ENCODE measurements around the gene FARP1. TPM values are rescaled to one million over a fixed set of nuclear protein-coding genes. Genes with fewer than 3 reads are reported as not detected.

Gene FARP1
- total and polyA plus RNA-seq, 2 of the 13 experiments (the other 11 are each of a cell fraction or from before 2014, with no cell fraction given), result 70.6 to 126 TPM

DNA sequence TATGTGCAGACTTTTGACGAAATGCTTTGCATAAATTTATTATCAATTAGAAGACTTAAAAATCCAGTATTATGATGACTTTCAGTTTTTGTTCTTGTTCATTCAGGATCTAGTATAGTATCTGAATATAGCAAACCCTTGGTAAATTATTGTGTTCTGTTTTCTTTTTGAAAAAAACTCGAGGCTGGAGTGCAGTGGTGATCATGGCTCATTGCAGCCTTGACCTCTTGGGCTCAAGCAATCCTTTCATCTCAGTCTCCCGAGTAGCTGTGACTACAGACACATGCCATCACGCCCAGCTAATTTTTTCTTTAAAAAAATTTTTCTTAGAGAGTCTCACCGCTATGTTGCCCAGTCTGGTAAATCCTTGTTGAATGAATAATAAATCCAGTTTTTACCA is 4.6 kb downstream of the FARP1 start (continued):
- TF ChIP-seq, protein P1, sequence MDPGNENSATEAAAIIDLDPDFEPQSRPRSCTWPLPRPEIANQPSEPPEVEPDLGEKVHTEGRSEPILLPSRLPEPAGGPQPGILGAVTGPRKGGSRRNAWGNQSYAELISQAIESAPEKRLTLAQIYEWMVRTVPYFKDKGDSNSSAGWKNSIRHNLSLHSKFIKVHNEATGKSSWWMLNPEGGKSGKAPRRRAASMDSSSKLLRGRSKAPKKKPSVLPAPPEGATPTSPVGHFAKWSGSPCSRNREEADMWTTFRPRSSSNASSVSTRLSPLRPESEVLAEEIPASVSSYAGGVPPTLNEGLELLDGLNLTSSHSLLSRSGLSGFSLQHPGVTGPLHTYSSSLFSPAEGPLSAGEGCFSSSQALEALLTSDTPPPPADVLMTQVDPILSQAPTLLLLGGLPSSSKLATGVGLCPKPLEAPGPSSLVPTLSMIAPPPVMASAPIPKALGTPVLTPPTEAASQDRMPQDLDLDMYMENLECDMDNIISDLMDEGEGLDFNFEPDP (CRISPR knock-in tag; conservative IDR thresholded peaks at IDR 0.05), result no peak
- TF ChIP-seq, protein P2, sequence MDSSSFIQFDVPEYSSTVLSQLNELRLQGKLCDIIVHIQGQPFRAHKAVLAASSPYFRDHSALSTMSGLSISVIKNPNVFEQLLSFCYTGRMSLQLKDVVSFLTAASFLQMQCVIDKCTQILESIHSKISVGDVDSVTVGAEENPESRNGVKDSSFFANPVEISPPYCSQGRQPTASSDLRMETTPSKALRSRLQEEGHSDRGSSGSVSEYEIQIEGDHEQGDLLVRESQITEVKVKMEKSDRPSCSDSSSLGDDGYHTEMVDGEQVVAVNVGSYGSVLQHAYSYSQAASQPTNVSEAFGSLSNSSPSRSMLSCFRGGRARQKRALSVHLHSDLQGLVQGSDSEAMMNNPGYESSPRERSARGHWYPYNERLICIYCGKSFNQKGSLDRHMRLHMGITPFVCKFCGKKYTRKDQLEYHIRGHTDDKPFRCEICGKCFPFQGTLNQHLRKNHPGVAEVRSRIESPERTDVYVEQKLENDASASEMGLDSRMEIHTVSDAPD (CRISPR knock-in tag; IDR thresholded peaks at IDR 0.05), result no peak
- TF ChIP-seq HHEX (CRISPR knock-in tag; IDR thresholded peaks at IDR 0.05) (no peak), RFX1 (IDR thresholded peaks at IDR 0.05) (no peak), ZNF10 (CRISPR knock-in tag; IDR thresholded peaks at IDR 0.05; ENCODE audit: borderline replicate concordance, low read depth) (no peak), TIGD3 (CRISPR knock-in tag; IDR thresholded peaks at IDR 0.05; ENCODE audit: borderline replicate concordance) (no peak), ZEB1 (IDR thresholded peaks at IDR 0.05; ENCODE audit: insufficient replicate concordance, low read depth) (no peak), TMF1 (CRISPR knock-in tag; IDR thresholded peaks at IDR 0.05; ENCODE audit: low read depth) (no peak), THAP8 (CRISPR knock-in tag; IDR thresholded peaks at IDR 0.05; ENCODE audit: borderline replicate concordance) (no peak), ZNF614 (CRISPR knock-in tag; IDR thresholded peaks at IDR 0.05; ENCODE audit: borderline replicate concordance) (no peak), SOX6 (IDR thresholded peaks at IDR 0.05) (no peak), SOX6 (CRISPR knock-in tag; IDR thresholded peaks at IDR 0.05) (peak; percentile 48), ZNF333 (CRISPR knock-in tag; IDR thresholded peaks at IDR 0.05; ENCODE audit: borderline replicate concordance) (no peak), RFXAP (CRISPR knock-in tag; IDR thresholded peaks at IDR 0.05; ENCODE audit: borderline replicate concordance) (no peak), ZNF672 (CRISPR knock-in tag; IDR thresholded peaks at IDR 0.05) (no peak), ZNF329 (CRISPR knock-in tag; IDR thresholded peaks at IDR 0.05; ENCODE audit: low read depth) (no peak), THRA (CRISPR knock-in tag; IDR thresholded peaks at IDR 0.05; ENCODE audit: borderline replicate concordance) (peak; percentile 12; the same call in 1 of the 2 replicates)
- TF ChIP-seq, protein P3, sequence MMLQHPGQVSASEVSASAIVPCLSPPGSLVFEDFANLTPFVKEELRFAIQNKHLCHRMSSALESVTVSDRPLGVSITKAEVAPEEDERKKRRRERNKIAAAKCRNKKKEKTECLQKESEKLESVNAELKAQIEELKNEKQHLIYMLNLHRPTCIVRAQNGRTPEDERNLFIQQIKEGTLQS (CRISPR knock-in tag; IDR thresholded peaks at IDR 0.05), result no peak
- TF ChIP-seq, protein P4, sequence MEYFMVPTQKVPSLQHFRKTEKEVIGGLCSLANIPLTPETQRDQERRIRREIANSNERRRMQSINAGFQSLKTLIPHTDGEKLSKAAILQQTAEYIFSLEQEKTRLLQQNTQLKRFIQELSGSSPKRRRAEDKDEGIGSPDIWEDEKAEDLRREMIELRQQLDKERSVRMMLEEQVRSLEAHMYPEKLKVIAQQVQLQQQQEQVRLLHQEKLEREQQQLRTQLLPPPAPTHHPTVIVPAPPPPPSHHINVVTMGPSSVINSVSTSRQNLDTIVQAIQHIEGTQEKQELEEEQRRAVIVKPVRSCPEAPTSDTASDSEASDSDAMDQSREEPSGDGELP (IDR thresholded peaks at IDR 0.05; ENCODE audit: borderline replicate concordance, low read depth), result no peak

Measured in HepG2 (cell line).